Measurements from ENCODE around the gene LDB3.

Gene LDB3

GRCh38 chr10:86651631-86652331, 16.5 kb upstream of the LDB3 start:
- no peak for DNase-seq

- DNase-seq = no peak
Measured at GRCh38 chr10:86652361-86653202, 15.7 kb upstream of the LDB3 start.

- no peak for DNase-seq
Measured at GRCh38 chr10:86653379-86653778, 14.9 kb upstream of the LDB3 start.

GRCh38 chr10:86653987-86654386, 14.3 kb upstream of the LDB3 start:
- DNase-seq = no peak

GRCh38 chr10:86654411-86655172, 13.7 kb upstream of the LDB3 start, which contains the start of gene OPN4:
Gene OPN4 (plus strand): TSS chr10:86654547. CDS start chr10:86654784, 237 bp downstream.
- DNase-seq = peak; percentile 66

- no peak for DNase-seq
Measured at GRCh38 chr10:86655173-86655540, 13.2 kb upstream of the LDB3 start.

- no peak for DNase-seq
Measured at GRCh38 chr10:86655596-86655995, 12.7 kb upstream of the LDB3 start.

GRCh38 chr10:86657011-86657395, 11.3 kb upstream of the LDB3 start:
- DNase-seq = no peak

GRCh38 chr10:86657396-86658011, 10.8 kb upstream of the LDB3 start:
- DNase-seq = no peak

- no peak for DNase-seq
Measured at GRCh38 chr10:86658261-86658741, 10.0 kb upstream of the LDB3 start.

GRCh38 chr10:86658751-86659150, 9.6 kb upstream of the LDB3 start:
- no peak for DNase-seq

GRCh38 chr10:86659161-86659691, 9.1 kb upstream of the LDB3 start:
- DNase-seq = no peak

GRCh38 chr10:86659721-86660453, 8.4 kb upstream of the LDB3 start:
- no peak for DNase-seq

- DNase-seq = no peak
Measured at GRCh38 chr10:86661161-86662025, 6.9 kb upstream of the LDB3 start.

- no peak for DNase-seq
Measured at GRCh38 chr10:86662186-86663045, 5.9 kb upstream of the LDB3 start.

- DNase-seq = no peak
Measured at GRCh38 chr10:86663046-86663345, 5.3 kb upstream of the LDB3 start.

- DNase-seq = no peak
Measured at GRCh38 chr10:86663576-86664339, 4.6 kb upstream of the LDB3 start.

- DNase-seq = no peak
Measured at GRCh38 chr10:86664341-86665217, 3.7 kb upstream of the LDB3 start.

Measured in T1000 (cell line).